GM21576 (cell line): ENCODE data around the gene ANKRD1.
"Not testable (repeated sequence)": the region's sequence is repeated elsewhere in the genome, so short reads cannot be mapped to it uniquely, and the experiment has no call there.

Experiments used
- ATAC-seq: cut with Tn5 transposase; IDR thresholded peaks from one replicate; pipeline ENCODE4 v1.9.1; 2021; ENCODE audit warnings: mild to moderate bottlenecking, moderate library complexity; ENCODE audit not compliant: unreplicated experiment

Gene ANKRD1

GRCh38 chr10:90920986-90921666 is at the start of gene ANKRD1:
Gene ANKRD1 (minus strand): TSS chr10:90921087. CDS start chr10:90921027, 60 bp downstream.
- ATAC-seq = no peak

- ATAC-seq = no peak
Measured at GRCh38 chr10:90969947-90970673, 49.2 kb upstream of the ANKRD1 start.

- no peak for ATAC-seq
Measured at GRCh38 chr10:90969121-90969534, 48.2 kb upstream of the ANKRD1 start.

GRCh38 chr10:90968328-90969081 is 47.6 kb upstream of the ANKRD1 start:
- ATAC-seq = no peak

- ATAC-seq = no peak
Measured at GRCh38 chr10:90967865-90968264, 47.0 kb upstream of the ANKRD1 start.

GRCh38 chr10:90966146-90966545 is 45.3 kb upstream of the ANKRD1 start:
- no peak for ATAC-seq

GRCh38 chr10:90965720-90966119 is 44.8 kb upstream of the ANKRD1 start:
- ATAC-seq = no peak

- no peak for ATAC-seq
Measured at GRCh38 chr10:90964781-90965465, 44.0 kb upstream of the ANKRD1 start.

- no peak for ATAC-seq
Measured at GRCh38 chr10:90963331-90963730, 42.4 kb upstream of the ANKRD1 start.

GRCh38 chr10:90960355-90960814 is 39.5 kb upstream of the ANKRD1 start:
- peak; percentile 74 for ATAC-seq

GRCh38 chr10:90959826-90960225 is 38.9 kb upstream of the ANKRD1 start:
- no peak for ATAC-seq

GRCh38 chr10:90958781-90959180 is 37.9 kb upstream of the ANKRD1 start:
- no peak for ATAC-seq

GRCh38 chr10:90947030-90947960 is 26.4 kb upstream of the ANKRD1 start:
- no peak for ATAC-seq

- ATAC-seq = no peak
Measured at GRCh38 chr10:90945491-90946070, 24.7 kb upstream of the ANKRD1 start.

GRCh38 chr10:90944749-90945148 is 23.9 kb upstream of the ANKRD1 start:
- no peak for ATAC-seq

- ATAC-seq = not testable (repeated sequence)
Measured at GRCh38 chr10:90942980-90943379, 22.1 kb upstream of the ANKRD1 start.

GRCh38 chr10:90939648-90940047 is 18.8 kb upstream of the ANKRD1 start:
- ATAC-seq = no peak

- ATAC-seq = no peak
Measured at GRCh38 chr10:90939116-90939515, 18.2 kb upstream of the ANKRD1 start.

- no peak for ATAC-seq
Measured at GRCh38 chr10:90937645-90938258, 16.9 kb upstream of the ANKRD1 start.
